HepG2 (cell line): ENCODE data around the gene BCL7A. TPM values are rescaled to one million over a fixed set of nuclear protein-coding genes. Genes with fewer than 3 reads are reported as not detected.

Experiments used
- ATAC-seq: fragments of 200-7000 bp; cut with Tn5 transposase; 3 replicates; pipeline ENCODE4 v1.9.1; 2020; ENCODE audit warnings: mild to moderate bottlenecking, moderate library complexity
- BruUV-seq: library from RNA; stranded (reverse); fragments of 400-500 nt; replicated peaks from 2 replicates; lab custom pipeline; 2021; lab: Mats Ljungman, UMichigan
- CTCF ChIA-PET: fragments of 300-600 bp; formaldehyde crosslinking; extraction: SDS; loops from one replicate; lab custom pipeline; 2021; ENCODE audit warnings: low total read pairs, inconsistent platforms, low intra/inter-chr PET ratio; lab: Yijun Ruan, JAX
- POLR2A ChIA-PET: fragments of 350-600 bp; sonication (Branson Sonifier 250); formaldehyde crosslinking; loops from one replicate; lab custom pipeline; 2020; ENCODE audit warnings: antibody characterized with exemption, inconsistent platforms; lab: Yijun Ruan, JAX
- DNase-seq: peaks from one replicate; pipeline ENCODE4 v3.0.0-alpha.2; 2015; ENCODE audit warnings: low spot score
- FAIRE-seq: peaks from 3 replicates; lab custom pipeline; 2011; peaks lifted over from hg19 to GRCh38; lab: Jason Lieb, UNC
- H2AFZ ChIP-seq: one replicate; pipeline ENCODE4 v1.6.1; 2011; ENCODE audit warnings: low read length, inconsistent platforms
- H3K27ac ChIP-seq: fragments of 300-600 bp; 3 replicates; pipeline ENCODE4 v1.8.0; 2011; ENCODE audit warnings: mixed run types, mild to moderate bottlenecking, mixed read lengths, low read length, inconsistent platforms; ENCODE audit not compliant: insufficient read depth; ENCODE audit errors: extremely low read length
- H3K27me3 ChIP-seq, 2 experiments: fragments of 200-600 bp in 1 of 2; 2 replicates in 1 of 2; 3 replicates in 1 of 2; pipeline versions ENCODE4 v1.6.0 to v1.8.0; 2011; ENCODE audit warnings: low read length in 2 of 2, mild to moderate bottlenecking in 2 of 2, moderate library complexity in 2 of 2, inconsistent platforms in 1 of 2; ENCODE audit not compliant: insufficient read depth in 2 of 2, control insufficient read depth in 1 of 2
- H3K36me3 ChIP-seq, 2 experiments: fragments of 200-600 bp in 1 of 2; replicated peaks in 1 of 2; 2 replicates in 1 of 2; 3 replicates in 1 of 2; pipeline versions ENCODE4 v1.5.1 to v1.8.0; 2011; ENCODE audit warnings: low read length in 2 of 2, inconsistent platforms in 1 of 2; ENCODE audit not compliant: insufficient read depth in 2 of 2, control insufficient read depth in 1 of 2
- H3K4me1 ChIP-seq: 2 replicates; pipeline ENCODE4 v1.5.1; 2012; ENCODE audit warnings: low read length, inconsistent platforms; ENCODE audit not compliant: insufficient read depth
- H3K4me2 ChIP-seq: 2 replicates; pipeline ENCODE4 v1.6.0; 2011; ENCODE audit warnings: low read depth, low read length, inconsistent platforms
- H3K4me3 ChIP-seq, 3 experiments: fragments of 200-600 bp in 1 of 3; sonication (generic), shearing (Covaris generic) in 1 of 3; replicated peaks in 1 of 3; 2 replicates each; pipeline ENCODE4 v1.5.1; 2011 to 2016; ENCODE audit warnings: low read length in 3 of 3, inconsistent platforms in 2 of 3, low read depth in 2 of 3, mild to moderate bottlenecking in 2 of 3, control low read depth in 1 of 3, mixed read lengths in 1 of 3; ENCODE audit not compliant: insufficient read depth in 1 of 3
- H3K79me2 ChIP-seq: one replicate; pipeline ENCODE4 v1.6.1; 2011; ENCODE audit warnings: low read length, inconsistent platforms; ENCODE audit not compliant: insufficient read depth
- H3K9ac ChIP-seq: 2 replicates; pipeline ENCODE4 v1.6.0; 2011; ENCODE audit warnings: mild to moderate bottlenecking, low read depth, low read length, inconsistent platforms; ENCODE audit not compliant: insufficient read depth
- H3K9me3 ChIP-seq: 2 replicates; pipeline ENCODE4 v1.5.1; 2012; ENCODE audit warnings: mild to moderate bottlenecking, low read length
- H4K20me1 ChIP-seq: 2 replicates; pipeline ENCODE4 v1.6.0; 2011; ENCODE audit warnings: inconsistent platforms, mild to moderate bottlenecking, low read length, moderate library complexity; ENCODE audit not compliant: insufficient read depth
- HNRNPUL1 ChIP-seq: fragments of 200-400 bp; formaldehyde crosslinking; IDR thresholded peaks from 2 replicates; pipeline ENCODE4 v1.6.1; 2017; ENCODE audit warnings: low read depth, mild to moderate bottlenecking, low read length, moderate library complexity
- NCOR1 ChIP-seq: fragments of 200-600 bp; sonication (generic); IDR thresholded peaks from 2 replicates; pipeline ENCODE4 v1.7.0; 2017; ENCODE audit warnings: antibody characterized with exemption, low read length, borderline replicate concordance
- PHF8 ChIP-seq: sonication (generic); formaldehyde crosslinking; IDR thresholded peaks from 2 replicates; pipeline ENCODE4 v1.5.0; 2020; ENCODE audit warnings: missing genetic modification reagents
- RARA ChIP-seq: IDR thresholded peaks from 2 replicates; pipeline ENCODE4 v1.6.1; 2016; ENCODE audit warnings: missing genetic modification reagents, missing compliant biosample characterization
- ZBTB33 ChIP-seq: sonication (generic); formaldehyde crosslinking; IDR thresholded peaks from 2 replicates; pipeline ENCODE4 v1.4.0; 2020; ENCODE audit warnings: missing genetic modification reagents
- ZNF274 ChIP-seq: sonication (generic); formaldehyde crosslinking; IDR thresholded peaks from 2 replicates; pipeline ENCODE4 v1.5.1; 2020; ENCODE audit warnings: mild to moderate bottlenecking, missing genetic modification reagents
- ZNF670 ChIP-seq: sonication (generic); formaldehyde crosslinking; IDR thresholded peaks from 2 replicates; pipeline ENCODE4 v1.8.0; 2022; ENCODE audit warnings: mild to moderate bottlenecking, missing genetic modification reagents, borderline replicate concordance
- WGBS: methylation state at CpG from one replicate; pipeline ENCODE4 v1.1.6; 2017; ENCODE audit warnings: low lambda C conversion rate; 5-methylcytosine and 5-hydroxymethylcytosine counted together
- in situ Hi-C: cut with HindIII; loops from 2 replicates; pipeline ENCODE4 v1.10.0; 2017; ENCODE audit warnings: low pct_unique_long_range_greater_than_20kb; ENCODE audit not compliant: extremely low pct_ligation_motif_present
- intact Hi-C: fragments of 100-400 bp; cut with micrococcal nuclease; formaldehyde crosslinking; loops from one replicate; pipeline ENCODE4 v1.10.0; 2022; ENCODE audit not compliant: unreplicated experiment
- polyA plus RNA-seq, 8 experiments: library from polyadenylated mRNA; depleted of rRNA in 3 of 8; stranded (reverse) in 7 of 8; unstranded in 1 of 8; fragments of >200 nt; fragmentation: Illumina TruSeq in 4 of 8; extraction: Trizol in 4 of 8; gene quantifications; 2 replicates each; pipeline versions ENCODE4 v1.2.1 to v1.2.3, GENCODE V29; 2011 to 2016; ENCODE audit warnings: low read depth in 4 of 8, missing spikeins in 1 of 8, mixed read lengths in 1 of 8; ENCODE audit not compliant: insufficient read depth in 1 of 8
- total RNA-seq, 5 experiments: library from RNA; depleted of rRNA; stranded (reverse); fragments of >200 nt; fragmentation: Illumina TruSeq; extraction: Trizol; gene quantifications; 2 replicates each; pipeline ENCODE4 v1.2.3, GENCODE V29; 2016; ENCODE audit warnings: low read depth in 1 of 5
- TF ChIP-seq, protein P1 (sequence below): sonication (generic); formaldehyde crosslinking; IDR thresholded peaks from 2 replicates; pipeline ENCODE4 v1.8.0; 2022; ENCODE audit warnings: mild to moderate bottlenecking, missing genetic modification reagents, moderate library complexity

Gene BCL7A
- total and polyA plus RNA-seq, 2 of the 13 experiments (the other 11 are each of a cell fraction or from before 2014, with no cell fraction given), result 4.1 to 6.2 TPM

DNA sequence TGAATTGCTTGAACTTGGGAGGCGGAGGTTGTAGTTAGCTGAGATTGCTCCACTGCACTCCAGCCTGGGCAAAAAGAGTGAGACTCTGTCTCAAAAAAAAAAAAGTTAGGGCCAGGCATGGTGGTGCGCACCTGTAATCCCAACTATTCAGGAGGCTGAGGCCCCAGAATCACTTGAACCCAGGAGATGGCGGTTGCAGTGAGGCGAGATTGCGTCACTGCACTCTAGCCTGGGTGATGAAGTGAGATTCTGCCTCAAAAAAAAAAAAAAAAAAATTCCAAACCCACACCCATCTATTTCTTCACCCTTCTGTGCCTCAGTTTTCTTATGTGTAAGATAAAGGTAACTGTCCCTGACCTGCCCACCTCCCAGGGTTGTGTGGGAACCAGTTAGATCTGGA is 45.9 kb downstream of the BCL7A start (continued):
- TF ChIP-seq PHF8 (CRISPR knock-in tag) (no peak), ZNF670 (CRISPR knock-in tag) (no peak), NCOR1 (no peak), HNRNPUL1 (no peak)
- TF ChIP-seq, protein P1, sequence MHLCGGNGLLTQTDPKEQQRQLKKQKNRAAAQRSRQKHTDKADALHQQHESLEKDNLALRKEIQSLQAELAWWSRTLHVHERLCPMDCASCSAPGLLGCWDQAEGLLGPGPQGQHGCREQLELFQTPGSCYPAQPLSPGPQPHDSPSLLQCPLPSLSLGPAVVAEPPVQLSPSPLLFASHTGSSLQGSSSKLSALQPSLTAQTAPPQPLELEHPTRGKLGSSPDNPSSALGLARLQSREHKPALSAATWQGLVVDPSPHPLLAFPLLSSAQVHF, result no peak

DNA sequence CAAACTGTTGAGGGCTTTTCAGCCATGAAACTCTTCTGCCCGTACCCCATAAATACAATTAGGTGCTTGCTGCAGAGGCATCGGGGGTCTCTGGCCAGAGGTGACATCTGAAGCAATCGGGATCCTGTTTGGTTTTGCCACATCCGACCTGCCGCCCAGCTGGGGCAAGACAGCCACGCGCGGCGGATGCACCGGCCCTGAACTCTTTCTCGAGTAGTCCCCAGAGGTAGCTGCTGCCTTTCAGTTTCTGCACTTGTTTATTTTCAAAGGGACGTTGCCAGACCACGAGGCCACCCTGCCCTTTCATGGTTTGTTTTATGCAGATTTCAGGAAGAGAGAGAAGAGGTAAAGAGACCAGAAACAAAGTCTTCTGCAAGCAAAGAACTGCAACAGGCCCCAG is 46.3 kb downstream of the BCL7A start:
- H3K27ac ChIP-seq, result no peak overlapping the region
- FAIRE-seq, result no peak
- H3K27me3 ChIP-seq, result no peaks in the 10 kb centered on the region
- no peak for DNase-seq
- H3K4me3 ChIP-seq, result no peak overlapping the region
- no peak for ATAC-seq
- H3K9ac ChIP-seq, result no peak overlapping the region
- no peaks in the 10 kb centered on the region for H3K36me3 ChIP-seq
- TF ChIP-seq ZNF274 (CRISPR knock-in tag), result no peak
- TF ChIP-seq ZBTB33 (CRISPR knock-in tag), result peak; percentile 30; the same call in 1 of the 2 replicates
- peak; percentile 34; the same call in 1 of the 2 replicates for TF ChIP-seq RARA (CRISPR knock-in tag)
- H3K9me3 ChIP-seq, result no peaks in the 10 kb centered on the region
- peaks cover 47% of the 10 kb centered on the region for H3K4me1 ChIP-seq
- CTCF ChIA-PET, result no interaction called here
- POLR2A ChIA-PET, result interaction anchor here (1.2 kb wide), 1 partner anchor 11 kb away, joined by 3 read pairs; no protein-coding TSS in a partner anchor
- BruUV-seq, result no TSS peak
- no peaks in the 10 kb centered on the region for H3K79me2 ChIP-seq
- WGBS, result 78% methylated on average over 10 of the region's 13 CpGs
- H2AFZ ChIP-seq, result no peak overlapping the region
- in situ Hi-C loops, result no loop called here
- H3K4me2 ChIP-seq, result no peak overlapping the region
- intact Hi-C loops, result no loop called here
- H4K20me1 ChIP-seq, result no peaks in the 10 kb centered on the region
